HG03432 (cell line): ENCODE measurements around the gene HSPA1B.
A peak's percentile ranks its signal among the peaks of the same experiment; 100 is the strongest.
"Not testable (repeated sequence)": the region's sequence is repeated elsewhere in the genome, so short reads cannot be mapped to it uniquely, and the experiment has no call there.

ENCODE experiments used
- ATAC-seq: cut with Tn5 transposase; IDR thresholded peaks from one replicate; pipeline ENCODE4 v1.9.1; 2021; ENCODE audit warnings: mild to moderate bottlenecking, moderate library complexity; ENCODE audit not compliant: unreplicated experiment

HSPA1B gene

DNA sequence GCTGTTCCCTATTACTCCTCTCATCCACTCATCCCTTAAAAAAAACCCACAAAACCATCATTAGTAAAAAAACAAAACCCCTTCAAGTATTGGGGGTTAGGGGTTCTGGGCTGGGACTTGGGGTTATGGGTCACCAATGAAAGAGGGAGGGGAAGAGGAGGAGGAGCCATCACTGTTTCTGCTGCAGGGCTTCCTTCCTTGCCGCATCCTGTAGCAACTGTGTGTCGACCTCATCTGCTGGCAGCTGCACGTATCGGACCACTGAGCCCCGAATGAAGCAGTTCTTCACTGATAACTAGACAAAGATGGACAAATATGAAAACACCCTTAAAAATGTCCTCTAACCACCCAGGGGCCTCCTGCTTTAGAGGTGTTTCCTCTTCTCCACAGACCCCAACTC is 29.9 kb upstream of the HSPA1B start:
- ATAC-seq = no peak

DNA sequence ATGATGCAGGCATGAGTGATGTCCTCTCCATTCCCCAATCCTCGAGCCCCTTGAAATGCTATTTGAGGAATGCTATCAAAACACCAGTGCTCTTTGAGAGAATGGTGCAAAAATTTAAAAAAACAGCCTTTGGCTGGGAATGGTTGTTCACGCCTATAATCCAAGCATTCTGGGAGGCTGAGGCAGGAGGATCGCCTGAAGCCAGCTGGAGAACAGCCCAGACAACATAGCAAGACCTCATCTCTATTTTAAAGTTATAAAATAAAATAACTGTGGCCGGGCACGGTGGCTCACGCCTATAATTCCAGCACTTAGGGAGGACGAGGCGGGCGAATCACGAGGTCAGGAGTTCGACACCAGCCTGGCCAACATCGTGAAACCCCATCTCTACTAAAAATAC is 27.8 kb upstream of the HSPA1B start:
- no peak for ATAC-seq

- not testable (repeated sequence) for ATAC-seq
These were observed 26.3 kb upstream of the HSPA1B start for GRCh38 chr6:31801031-31801927.

- peak; percentile 12 for ATAC-seq
These were observed 21.5 kb upstream of the HSPA1B start for GRCh38 chr6:31805939-31806469.

DNA sequence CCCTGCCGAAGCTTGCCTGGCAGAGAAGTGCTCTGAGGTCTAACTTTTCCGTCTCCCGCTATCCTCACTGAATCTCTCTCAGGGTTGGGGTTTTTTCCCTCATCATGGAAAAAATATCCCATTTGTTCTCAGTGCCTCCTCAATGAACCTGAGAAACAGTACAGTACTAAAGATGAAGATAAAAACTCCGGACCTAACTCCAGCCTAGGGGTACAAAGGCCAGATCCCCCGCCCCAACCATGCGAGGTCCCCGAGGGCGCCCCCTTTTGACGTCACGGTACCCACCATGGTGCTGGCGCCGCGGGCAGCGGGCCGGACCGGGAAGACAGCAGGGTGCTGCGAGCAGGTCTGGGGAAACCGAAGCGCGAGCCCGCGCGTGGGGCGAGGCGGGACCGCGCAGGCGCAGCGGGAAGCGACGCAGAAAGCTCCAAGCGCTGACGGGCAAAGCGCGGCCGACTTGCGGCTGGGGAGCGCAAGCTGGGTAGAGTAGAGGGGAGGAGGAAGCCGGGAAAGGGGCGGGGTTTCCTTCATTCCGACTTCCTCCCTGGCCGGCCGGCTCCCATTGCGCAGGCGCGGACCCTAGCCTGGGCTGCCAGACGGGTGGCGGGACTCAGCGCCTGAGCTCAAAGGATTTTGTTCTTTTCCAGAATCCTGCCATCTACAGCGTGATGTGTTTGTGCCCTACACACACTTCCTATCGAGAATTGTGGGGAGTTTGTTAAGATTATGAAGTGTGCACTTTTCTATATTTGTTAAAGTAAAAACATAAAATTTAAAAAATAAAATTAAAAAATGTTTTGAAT is 20.9 kb upstream of the HSPA1B start, which contains the start of gene LSM2:
Gene LSM2, minus strand, starts transcription at position 497 of the 803 bp plus-strand sequence. Its CDS starts 209 bp downstream, at position 288.
- peak; percentile 89 for ATAC-seq

- not testable (repeated sequence) for ATAC-seq
These were observed 18.9 kb upstream of the HSPA1B start for GRCh38 chr6:31808599-31808998.

GRCh38 chr6:31811645-31812044 is 15.9 kb upstream of the HSPA1B start:
- no peak for ATAC-seq

GRCh38 chr6:31813465-31813849 is 14.1 kb upstream of the HSPA1B start:
- ATAC-seq = no peak

GRCh38 chr6:31814677-31815024 is 12.9 kb upstream of the HSPA1B start:
- no peak for ATAC-seq

GRCh38 chr6:31815025-31815838 is 12.3 kb upstream of the HSPA1B start, which contains the start of the genes HSPA1A and HSPA1L:
Gene HSPA1A, plus strand, starts transcription at chr6:31815543. Its CDS starts 214 bp downstream, at chr6:31815757.
Gene HSPA1L, minus strand, starts transcription at chr6:31815283. Its CDS starts 3,311 bp downstream, at chr6:31811972.
- no peak for ATAC-seq

- ATAC-seq = not testable (repeated sequence)
These were observed 10.2 kb upstream of the HSPA1B start for GRCh38 chr6:31817133-31817928.

DNA sequence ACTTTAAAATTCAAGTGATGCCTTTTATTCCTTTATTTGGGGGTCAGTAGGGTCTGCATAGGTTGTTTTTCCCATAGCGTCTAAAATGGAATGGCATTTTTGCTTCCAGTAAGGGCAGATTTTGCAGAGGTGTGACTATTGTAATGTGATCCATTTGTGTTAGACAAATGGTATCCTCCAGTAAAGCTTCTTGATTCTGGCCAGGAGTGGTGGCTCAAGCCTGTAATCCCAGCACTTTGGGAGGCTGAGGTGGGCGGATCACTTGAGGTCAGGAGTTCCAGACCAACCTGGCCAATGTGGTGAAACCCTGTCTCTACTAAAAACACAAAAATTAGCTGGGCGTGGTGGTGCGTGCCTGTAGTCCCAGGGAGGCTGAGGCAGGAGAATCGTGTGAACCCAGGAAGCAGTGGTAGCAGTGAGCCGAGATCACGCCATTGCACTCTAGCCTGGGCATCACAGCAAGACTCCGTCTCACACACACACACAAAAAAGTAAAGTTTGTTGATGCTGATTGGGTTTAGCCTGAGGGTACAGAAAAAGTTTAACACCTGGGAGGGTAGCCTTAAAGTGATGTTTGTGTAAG is 9.5 kb upstream of the HSPA1B start:
- not testable (repeated sequence) for ATAC-seq

DNA sequence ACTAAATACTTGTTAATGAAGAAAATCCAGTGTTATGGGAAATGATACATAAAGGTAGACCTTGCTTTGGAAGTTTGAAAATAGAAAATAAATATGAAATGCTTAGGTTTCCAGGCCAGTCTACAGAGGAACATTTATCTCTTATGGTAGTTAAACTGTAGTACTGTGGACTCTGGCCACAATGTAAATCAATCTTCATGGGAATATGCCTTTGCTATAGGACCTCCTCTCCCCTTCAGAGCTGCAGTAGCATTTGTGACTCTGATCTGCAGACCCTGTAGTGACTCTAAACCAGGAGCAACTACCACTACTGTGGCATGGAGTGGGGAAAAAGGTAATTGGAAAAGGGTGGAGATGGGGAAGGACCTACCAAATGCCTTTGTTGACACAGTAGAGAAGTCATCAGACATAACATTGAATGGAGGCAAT is 7.7 kb upstream of the HSPA1B start:
- no peak for ATAC-seq

- ATAC-seq = not testable (repeated sequence)
These were observed 7.1 kb upstream of the HSPA1B start for GRCh38 chr6:31820399-31820798.

DNA sequence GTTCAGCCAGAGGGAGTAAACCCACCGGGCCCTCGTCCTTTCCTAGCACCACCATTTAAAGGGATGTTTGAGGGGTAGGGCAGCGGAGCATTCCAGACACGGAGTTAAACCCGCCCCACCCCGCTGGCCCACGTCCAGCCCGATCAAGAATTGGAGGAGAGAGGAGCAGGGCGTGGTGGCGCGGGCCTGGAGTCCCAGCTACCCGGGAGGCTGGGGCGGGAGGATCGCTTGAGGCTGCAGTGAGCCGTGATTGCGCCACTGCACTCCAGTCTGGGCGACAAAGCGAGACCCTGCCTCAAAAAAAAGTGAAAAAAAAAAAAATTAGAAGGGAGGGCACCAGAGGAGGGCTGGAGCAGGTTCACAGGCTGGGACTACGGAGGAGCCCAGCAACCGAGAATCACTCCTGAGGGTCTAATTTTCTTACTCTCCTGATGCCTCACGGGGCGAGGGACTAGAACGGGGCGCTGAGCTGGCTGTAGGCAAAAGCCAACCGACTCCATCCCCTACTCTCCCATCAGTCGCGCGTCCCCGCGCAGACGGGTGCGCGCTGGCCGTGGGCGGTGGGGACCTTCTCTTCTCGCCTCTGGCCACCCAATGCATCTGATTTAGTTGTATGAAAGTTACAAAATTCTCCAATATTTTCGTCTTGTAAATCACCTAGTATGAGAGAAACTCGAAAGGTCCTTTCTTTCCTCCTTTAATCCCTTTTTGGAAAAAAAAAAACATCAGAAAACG is 6.1 kb upstream of the HSPA1B start:
- peak; percentile 48 for ATAC-seq

GRCh38 chr6:31822036-31822821 is 5.3 kb upstream of the HSPA1B start:
- ATAC-seq = peak; percentile 27

- not testable (repeated sequence) for ATAC-seq
These were observed 3.8 kb upstream of the HSPA1B start for GRCh38 chr6:31823592-31824196.
